ENCODE measurements around the gene ZNF391.

Gene ZNF391

GRCh38 chr6:27407153-27407814 is 18.7 kb downstream of the ZNF391 start:
- Histone ChIP-seq H3K27ac (no peak overlapping the region), H3K4me3 (no peak overlapping the region), H3K4me1 (no peaks in the 10 kb centered on the region), H3K36me3 (peaks cover 0 to 15% (median 0%) of the 10 kb centered on the region in 3 donors), H3K9me3 (peaks cover 0 to 4% (median 3%) of the 10 kb centered on the region in 3 donors), H3K27me3 (no peaks in the 10 kb centered on the region)
- intact Hi-C loops (cut with DNase I; ENCODE audit: low total_unique reads) = no loop called here
- TF ChIP-seq, protein P1, sequence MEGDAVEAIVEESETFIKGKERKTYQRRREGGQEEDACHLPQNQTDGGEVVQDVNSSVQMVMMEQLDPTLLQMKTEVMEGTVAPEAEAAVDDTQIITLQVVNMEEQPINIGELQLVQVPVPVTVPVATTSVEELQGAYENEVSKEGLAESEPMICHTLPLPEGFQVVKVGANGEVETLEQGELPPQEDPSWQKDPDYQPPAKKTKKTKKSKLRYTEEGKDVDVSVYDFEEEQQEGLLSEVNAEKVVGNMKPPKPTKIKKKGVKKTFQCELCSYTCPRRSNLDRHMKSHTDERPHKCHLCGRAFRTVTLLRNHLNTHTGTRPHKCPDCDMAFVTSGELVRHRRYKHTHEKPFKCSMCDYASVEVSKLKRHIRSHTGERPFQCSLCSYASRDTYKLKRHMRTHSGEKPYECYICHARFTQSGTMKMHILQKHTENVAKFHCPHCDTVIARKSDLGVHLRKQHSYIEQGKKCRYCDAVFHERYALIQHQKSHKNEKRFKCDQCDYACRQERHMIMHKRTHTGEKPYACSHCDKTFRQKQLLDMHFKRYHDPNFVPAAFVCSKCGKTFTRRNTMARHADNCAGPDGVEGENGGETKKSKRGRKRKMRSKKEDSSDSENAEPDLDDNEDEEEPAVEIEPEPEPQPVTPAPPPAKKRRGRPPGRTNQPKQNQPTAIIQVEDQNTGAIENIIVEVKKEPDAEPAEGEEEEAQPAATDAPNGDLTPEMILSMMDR (IDR thresholded peaks at IDR 0.05) = no peak
- no peak for DNase-seq

- Histone ChIP-seq H3K36me3 (no peaks in the 10 kb centered on the region), H3K27ac (no peak overlapping the region), H3K4me1 (no peaks in the 10 kb centered on the region), H3K9me3 (no peaks in the 10 kb centered on the region), H3K27me3 (no peaks in the 10 kb centered on the region), H3K4me3 (no peak overlapping the region)
- TF ChIP-seq, protein P1 (IDR thresholded peaks at IDR 0.05) = no peak
- DNase-seq = no peak
- intact Hi-C loops (cut with DNase I; ENCODE audit: low total_unique reads) = no loop called here
These were observed 25.7 kb downstream of the ZNF391 start for GRCh38 chr6:27414300-27414699.

DNA sequence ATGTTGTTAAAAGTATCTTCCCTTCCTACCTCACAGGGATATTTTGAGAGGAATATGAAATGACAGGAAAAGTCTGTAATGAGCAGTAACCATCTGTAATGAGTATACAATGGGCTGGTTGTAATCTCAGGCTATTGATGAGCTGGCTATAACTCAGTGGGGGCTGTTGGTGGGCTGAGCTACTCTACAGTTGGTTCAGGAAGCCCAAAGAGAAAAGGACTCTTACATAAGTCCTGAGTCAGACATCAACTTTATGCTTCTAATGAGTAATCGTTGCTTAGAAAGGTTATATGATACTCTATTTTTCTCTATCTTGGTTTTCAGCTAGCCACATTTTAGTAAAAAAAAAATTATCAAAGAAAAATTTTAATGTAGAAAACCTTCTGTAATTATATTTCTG is 26.4 kb downstream of the ZNF391 start:
- intact Hi-C loops (cut with DNase I; ENCODE audit: low total_unique reads) = no loop called here
- no peak overlapping the region for H3K27ac ChIP-seq
- H3K9me3 ChIP-seq = no peaks in the 10 kb centered on the region
- no peaks in the 10 kb centered on the region for H3K4me1 ChIP-seq
- H3K36me3 ChIP-seq = no peaks in the 10 kb centered on the region
- DNase-seq = no peak
- no peaks in the 10 kb centered on the region for H3K27me3 ChIP-seq
- H3K4me3 ChIP-seq = no peak overlapping the region
- TF ChIP-seq, protein P1 (IDR thresholded peaks at IDR 0.05) = no peak

DNA sequence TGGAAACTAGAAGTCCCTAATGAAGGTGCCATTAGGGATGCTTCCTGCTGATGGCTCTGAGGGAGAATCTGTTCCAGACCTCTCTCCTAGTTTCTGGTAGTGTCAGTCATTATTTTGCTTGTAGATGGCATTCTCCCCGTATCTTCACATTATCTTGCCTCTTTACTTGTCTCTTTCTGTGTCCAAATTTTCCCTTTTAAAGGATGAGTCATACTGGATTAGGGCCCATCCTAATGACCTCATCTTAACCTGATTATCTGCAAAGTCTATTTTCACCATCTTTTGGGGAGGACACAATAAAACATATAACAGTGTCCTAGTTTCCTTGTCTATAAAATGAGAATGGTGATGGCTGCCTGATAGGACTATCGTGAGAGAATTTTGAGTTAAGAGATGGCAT is 27.3 kb downstream of the ZNF391 start:
- intact Hi-C loops (cut with DNase I; ENCODE audit: low total_unique reads) = no loop called here
- no peak for DNase-seq
- H3K4me1 ChIP-seq = no peaks in the 10 kb centered on the region

GRCh38 chr6:27419363-27419762 is 30.8 kb downstream of the ZNF391 start:
- H3K36me3 ChIP-seq = no peaks in the 10 kb centered on the region
- no peak for DNase-seq
- peaks cover 0 to 7% (median 0%) of the 10 kb centered on the region in 3 donors for H3K9me3 ChIP-seq
- no peaks in the 10 kb centered on the region for H3K4me1 ChIP-seq
- no peak overlapping the region for H3K4me3 ChIP-seq
- intact Hi-C loops (cut with DNase I; ENCODE audit: low total_unique reads) = no loop called here
- H3K27me3 ChIP-seq = no peaks in the 10 kb centered on the region
- TF ChIP-seq, protein P1 (IDR thresholded peaks at IDR 0.05) = no peak
- no peak overlapping the region for H3K27ac ChIP-seq

More for the DNA sequence above, 27.3 kb downstream of the ZNF391 start:
- Histone ChIP-seq H3K9me3 (no peaks in the 10 kb centered on the region), H3K27me3 (no peaks in the 10 kb centered on the region), H3K36me3 (no peaks in the 10 kb centered on the region), H3K27ac (no peak overlapping the region), H3K4me3 (no peak overlapping the region)
- TF ChIP-seq, protein P1 (IDR thresholded peaks at IDR 0.05) = no peak

Data from tibial artery (tissue), 4 donors.